Inflammatory macrophage treated with lipopolysaccharide for 1 hour (primary cell): Measurements from ENCODE around the gene CYRIA.
A peak's percentile ranks its signal among the peaks of the same experiment; 100 is the strongest.

Experiments
- DNase-seq, 2 donors: peaks; one replicate each; pipeline ENCODE4 v3.0.0-alpha.2; 2020 to 2022

The CYRIA gene

GRCh38 chr2:16626997-16627605, 38.5 kb downstream of the CYRIA start:
- DNase-seq, result no peak

- DNase-seq, result peak; percentile 70 to 72
Measured at GRCh38 chr2:16626497-16626896, 39.1 kb downstream of the CYRIA start.

GRCh38 chr2:16625759-16626158, 39.9 kb downstream of the CYRIA start:
- no peak for DNase-seq

- peak; percentile 90 to 94 for DNase-seq
Measured at GRCh38 chr2:16625201-16625729, 40.4 kb downstream of the CYRIA start.

GRCh38 chr2:16624436-16624780, 41.2 kb downstream of the CYRIA start:
- DNase-seq, result no peak

GRCh38 chr2:16623564-16624435, 41.8 kb downstream of the CYRIA start:
- no peak for DNase-seq

- DNase-seq, result peak in 1 of 2 donors; percentile 70
Measured at GRCh38 chr2:16623031-16623430, 42.6 kb downstream of the CYRIA start.

- DNase-seq, result peak in 1 of 2 donors; percentile 51
Measured at GRCh38 chr2:16622399-16622968, 43.1 kb downstream of the CYRIA start.

- no peak for DNase-seq
Measured at GRCh38 chr2:16621316-16621715, 44.3 kb downstream of the CYRIA start.

GRCh38 chr2:16620590-16620989, 45.0 kb downstream of the CYRIA start:
- DNase-seq, result no peak

- DNase-seq, result no peak
Measured at GRCh38 chr2:16619576-16620245, 45.9 kb downstream of the CYRIA start.

GRCh38 chr2:16617282-16618266, 48.1 kb downstream of the CYRIA start:
- DNase-seq, result no peak
